ENCODE measurements around the gene LUC7L2. TPM values are rescaled to one million over a fixed set of nuclear protein-coding genes. Genes with fewer than 3 reads are reported as not detected.
A peak's percentile ranks its signal among the peaks of the same experiment; 100 is the strongest.

Gene LUC7L2
- total and polyA plus RNA-seq, 9 of the 15 experiments (the other 6 are each of a cell fraction or from before 2014, with no cell fraction given) = 56.1 to 207 (median 141) TPM

- TF ChIP-seq ZNF780A (CRISPR knock-in tag; IDR thresholded peaks at IDR 0.05) (no peak; the same call in 1 of the 2 replicates), ZFP30 (CRISPR knock-in tag; IDR thresholded peaks at IDR 0.05; ENCODE audit: borderline replicate concordance) (no peak), NFYB (IDR thresholded peaks at IDR 0.05; ENCODE audit: extremely low read depth, insufficient read length) (peak; percentile 96), RAD21 (CRISPR knock-in tag; conservative IDR thresholded peaks at IDR 0.05 in 1 of 2, IDR thresholded peaks at IDR 0.05 in 1 of 2) (peak; percentile 29 to 31), PHTF2 (CRISPR knock-in tag; IDR thresholded peaks at IDR 0.05) (no peak), MYC (IDR thresholded peaks at IDR 0.05; ENCODE audit: low read depth, low read length) (peak; percentile 70), MYC (CRISPR knock-in tag; IDR thresholded peaks at IDR 0.05; ENCODE audit: borderline replicate concordance, low read depth) (peak; percentile 98), E2F8 (IDR thresholded peaks at IDR 0.05; ENCODE audit: low read depth, partially characterized antibody) (peak; percentile 50), ZNF224 (CRISPR knock-in tag; IDR thresholded peaks at IDR 0.05) (no peak), RREB1 (CRISPR knock-in tag; IDR thresholded peaks at IDR 0.05) (peak; percentile 88; the same call in 1 of the 2 replicates), ZNF165 (CRISPR knock-in tag; IDR thresholded peaks at IDR 0.05; ENCODE audit: borderline replicate concordance) (peak; percentile 19; the same call in 1 of the 2 replicates), SMAD2 (IDR thresholded peaks at IDR 0.05; ENCODE audit: low read depth, low read length) (no peak), CC2D1A (IDR thresholded peaks at IDR 0.05) (peak; percentile 69), PATZ1 (CRISPR knock-in tag; IDR thresholded peaks at IDR 0.05; ENCODE audit: borderline replicate concordance) (peak; percentile 77; the same call in 1 of the 2 replicates)
- TF ChIP-seq, protein P1, sequence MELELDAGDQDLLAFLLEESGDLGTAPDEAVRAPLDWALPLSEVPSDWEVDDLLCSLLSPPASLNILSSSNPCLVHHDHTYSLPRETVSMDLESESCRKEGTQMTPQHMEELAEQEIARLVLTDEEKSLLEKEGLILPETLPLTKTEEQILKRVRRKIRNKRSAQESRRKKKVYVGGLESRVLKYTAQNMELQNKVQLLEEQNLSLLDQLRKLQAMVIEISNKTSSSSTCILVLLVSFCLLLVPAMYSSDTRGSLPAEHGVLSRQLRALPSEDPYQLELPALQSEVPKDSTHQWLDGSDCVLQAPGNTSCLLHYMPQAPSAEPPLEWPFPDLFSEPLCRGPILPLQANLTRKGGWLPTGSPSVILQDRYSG (tag; conservative IDR thresholded peaks at IDR 0.05; ENCODE audit: low read depth) = no peak
Measured at GRCh38 chr7:139341058-139341775, 18.5 kb upstream of the LUC7L2 start, which contains the start of gene FMC1 (continued).
